CD4-positive, alpha-beta T cell treated with Interleukin-4 for 1 hour (primary cell): Measurements from ENCODE around the gene ETNPPL.
"Not testable (repeated sequence)": the region's sequence is repeated elsewhere in the genome, so short reads cannot be mapped to it uniquely, and the experiment has no call there.

Experiments
- DNase-seq, 2 donors: peaks; one replicate each; pipeline ENCODE4 v3.0.0-alpha.2; 2020 to 2022

ETNPPL gene

GRCh38 chr4:108754327-108754726 is 8.5 kb downstream of the ETNPPL start:
- no peak for DNase-seq

- no peak for DNase-seq
Observed at GRCh38 chr4:108751321-108751720, 11.5 kb downstream of the ETNPPL start.

GRCh38 chr4:108749119-108749518 is 13.7 kb downstream of the ETNPPL start:
- no peak for DNase-seq

GRCh38 chr4:108746511-108746910 is 16.3 kb downstream of the ETNPPL start:
- DNase-seq = no peak

GRCh38 chr4:108744307-108744706 is 18.5 kb downstream of the ETNPPL start:
- DNase-seq = no peak

GRCh38 chr4:108742451-108743420 is 20.1 kb downstream of the ETNPPL start:
- no peak for DNase-seq

GRCh38 chr4:108738003-108738706 is 24.7 kb downstream of the ETNPPL start:
- no peak for DNase-seq

- DNase-seq = no peak
Observed at GRCh38 chr4:108731006-108731405, 31.8 kb downstream of the ETNPPL start.

GRCh38 chr4:108730579-108730978 is 32.3 kb downstream of the ETNPPL start:
- DNase-seq = no peak

GRCh38 chr4:108729731-108730130 is 33.1 kb downstream of the ETNPPL start:
- DNase-seq = no peak

GRCh38 chr4:108725457-108725856 is 37.4 kb downstream of the ETNPPL start:
- DNase-seq = no peak

GRCh38 chr4:108717386-108717785 is 45.5 kb downstream of the ETNPPL start:
- DNase-seq = no peak

- DNase-seq = no peak
Observed at GRCh38 chr4:108716340-108716739, 46.5 kb downstream of the ETNPPL start.

- no peak for DNase-seq
Observed at GRCh38 chr4:108714880-108715279, 48.0 kb downstream of the ETNPPL start.

- not testable (repeated sequence) for DNase-seq
Observed at GRCh38 chr4:108710578-108710977, 52.3 kb downstream of the ETNPPL start.

GRCh38 chr4:108709722-108710121 is 53.1 kb downstream of the ETNPPL start:
- DNase-seq = no peak

- DNase-seq = no peak
Observed at GRCh38 chr4:108709234-108709633, 53.6 kb downstream of the ETNPPL start.

- no peak for DNase-seq
Observed at GRCh38 chr4:108706289-108706688, 56.6 kb downstream of the ETNPPL start.

- DNase-seq = no peak
Observed at GRCh38 chr4:108703966-108704365, 58.9 kb downstream of the ETNPPL start.

GRCh38 chr4:108703370-108703769 is 59.5 kb downstream of the ETNPPL start:
- DNase-seq = no peak

- peak in 1 of 2 donors; percentile 7 for DNase-seq
Observed at GRCh38 chr4:108702960-108703359, 59.9 kb downstream of the ETNPPL start.

- no peak for DNase-seq
Observed at GRCh38 chr4:108700081-108700757, 62.6 kb downstream of the ETNPPL start.

GRCh38 chr4:108696160-108696559 is 66.7 kb downstream of the ETNPPL start:
- no peak for DNase-seq
